Measurements from ENCODE around the gene WDR7.

Gene WDR7

DNA sequence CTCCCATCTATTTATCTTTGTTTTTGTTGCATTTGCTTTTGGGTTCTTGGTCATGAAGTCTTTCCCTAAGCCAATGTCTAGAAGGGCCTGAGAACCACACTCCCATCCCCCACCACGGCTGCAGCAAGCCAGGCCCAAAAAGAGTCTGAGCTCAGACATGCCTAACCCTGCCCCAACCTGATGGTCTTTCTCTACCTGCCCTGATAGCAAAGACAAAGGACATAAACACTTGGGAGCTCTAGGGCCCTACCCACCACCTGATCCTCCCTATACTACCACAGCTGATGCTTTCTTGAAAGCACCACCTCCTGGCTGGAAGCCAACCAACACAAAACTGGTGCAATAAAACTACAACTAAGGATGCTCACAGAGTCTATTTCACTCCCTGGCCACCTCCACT lies 233.4 kb downstream of the WDR7 start:
- Histone ChIP-seq H3K79me2 (ENCODE audit: insufficient read depth, low read depth) (no peaks in the 10 kb centered on the region), H3K4me2 (no peak overlapping the region), H3K4me3 (IDR thresholded peaks at IDR 0.05; ENCODE audit: insufficient read depth, low read depth, low read length) (no peak overlapping the region), H3K27me3 (ENCODE audit: insufficient read depth, low read depth) (no peaks in the 10 kb centered on the region), H2AFZ (ENCODE audit: low read depth) (no peak overlapping the region), H4K20me1 (ENCODE audit: insufficient read depth) (no peaks in the 10 kb centered on the region), H3K36me3 (ENCODE audit: insufficient read depth) (no peaks in the 10 kb centered on the region), H3K9ac (no peak overlapping the region), H3K27ac (no peak overlapping the region), H3K4me1 (ENCODE audit: low read depth, poor library complexity, severe bottlenecking) (peaks cover 26% of the 10 kb centered on the region)
- TF ChIP-seq, protein P1, sequence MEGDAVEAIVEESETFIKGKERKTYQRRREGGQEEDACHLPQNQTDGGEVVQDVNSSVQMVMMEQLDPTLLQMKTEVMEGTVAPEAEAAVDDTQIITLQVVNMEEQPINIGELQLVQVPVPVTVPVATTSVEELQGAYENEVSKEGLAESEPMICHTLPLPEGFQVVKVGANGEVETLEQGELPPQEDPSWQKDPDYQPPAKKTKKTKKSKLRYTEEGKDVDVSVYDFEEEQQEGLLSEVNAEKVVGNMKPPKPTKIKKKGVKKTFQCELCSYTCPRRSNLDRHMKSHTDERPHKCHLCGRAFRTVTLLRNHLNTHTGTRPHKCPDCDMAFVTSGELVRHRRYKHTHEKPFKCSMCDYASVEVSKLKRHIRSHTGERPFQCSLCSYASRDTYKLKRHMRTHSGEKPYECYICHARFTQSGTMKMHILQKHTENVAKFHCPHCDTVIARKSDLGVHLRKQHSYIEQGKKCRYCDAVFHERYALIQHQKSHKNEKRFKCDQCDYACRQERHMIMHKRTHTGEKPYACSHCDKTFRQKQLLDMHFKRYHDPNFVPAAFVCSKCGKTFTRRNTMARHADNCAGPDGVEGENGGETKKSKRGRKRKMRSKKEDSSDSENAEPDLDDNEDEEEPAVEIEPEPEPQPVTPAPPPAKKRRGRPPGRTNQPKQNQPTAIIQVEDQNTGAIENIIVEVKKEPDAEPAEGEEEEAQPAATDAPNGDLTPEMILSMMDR (conservative IDR thresholded peaks at IDR 0.05; ENCODE audit: low read depth, low read length) = no peak

GRCh38 chr18:56888978-56889377 lies 237.8 kb downstream of the WDR7 start:
- Histone ChIP-seq H3K27ac (no peak overlapping the region), H3K27me3 (ENCODE audit: insufficient read depth, low read depth) (no peaks in the 10 kb centered on the region), H3K9ac (no peak overlapping the region), H4K20me1 (ENCODE audit: insufficient read depth) (no peaks in the 10 kb centered on the region), H3K4me3 (IDR thresholded peaks at IDR 0.05; ENCODE audit: insufficient read depth, low read depth, low read length) (no peak overlapping the region), H3K4me2 (no peak overlapping the region), H2AFZ (ENCODE audit: low read depth) (no peak overlapping the region), H3K36me3 (ENCODE audit: insufficient read depth) (no peaks in the 10 kb centered on the region), H3K4me1 (ENCODE audit: low read depth, poor library complexity, severe bottlenecking) (peaks cover 17% of the 10 kb centered on the region), H3K79me2 (ENCODE audit: insufficient read depth, low read depth) (no peaks in the 10 kb centered on the region)
- TF ChIP-seq, protein P1 (conservative IDR thresholded peaks at IDR 0.05; ENCODE audit: low read depth, low read length) = no peak

DNA sequence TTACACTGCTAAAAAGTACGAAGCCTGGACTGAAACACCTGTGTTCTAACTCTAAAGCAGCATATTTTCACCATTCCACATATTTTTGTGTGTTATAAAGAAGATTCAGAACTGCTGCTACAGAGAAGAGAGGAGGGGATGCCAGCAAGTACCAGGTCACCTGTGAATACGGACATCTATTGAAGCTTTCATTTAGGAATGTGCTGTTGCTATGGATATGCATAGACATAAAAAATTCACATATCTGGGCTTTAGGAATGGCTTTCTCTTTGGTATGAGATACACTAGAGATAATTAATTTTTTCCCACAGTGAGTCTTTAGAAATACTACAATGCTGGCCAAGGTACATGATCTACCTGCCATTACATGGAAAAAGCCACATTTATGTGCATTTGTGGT lies 238.5 kb downstream of the WDR7 start:
- Histone ChIP-seq H3K27ac (no peak overlapping the region), H3K4me3 (IDR thresholded peaks at IDR 0.05; ENCODE audit: insufficient read depth, low read depth, low read length) (no peak overlapping the region), H3K27me3 (ENCODE audit: insufficient read depth, low read depth) (no peaks in the 10 kb centered on the region), H3K36me3 (ENCODE audit: insufficient read depth) (no peaks in the 10 kb centered on the region), H3K4me2 (no peak overlapping the region), H3K4me1 (ENCODE audit: low read depth, poor library complexity, severe bottlenecking) (peaks cover 17% of the 10 kb centered on the region), H4K20me1 (ENCODE audit: insufficient read depth) (no peaks in the 10 kb centered on the region), H3K9ac (no peak overlapping the region), H3K79me2 (ENCODE audit: insufficient read depth, low read depth) (no peaks in the 10 kb centered on the region), H2AFZ (ENCODE audit: low read depth) (no peak overlapping the region)
- TF ChIP-seq, protein P1 (conservative IDR thresholded peaks at IDR 0.05; ENCODE audit: low read depth, low read length) = no peak

DNA sequence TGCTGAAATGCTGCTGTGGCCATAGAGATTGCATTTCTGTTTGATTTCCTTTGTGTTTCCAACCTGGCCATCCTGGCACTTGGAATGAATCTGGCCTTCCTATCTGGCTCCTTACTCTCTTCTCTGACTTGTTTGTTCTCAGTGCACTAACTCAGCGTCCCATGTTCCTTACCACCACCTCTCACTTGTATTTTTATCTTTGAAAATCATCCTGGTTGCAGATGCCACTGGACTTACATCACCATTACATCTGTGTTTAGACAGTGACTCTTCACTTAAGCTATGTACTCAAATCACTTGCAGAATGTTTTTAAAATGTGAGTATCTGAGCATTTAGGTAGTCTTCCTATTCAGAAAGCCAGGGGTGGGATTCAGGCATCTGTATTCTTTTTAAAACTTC lies 239.5 kb downstream of the WDR7 start:
- no peaks in the 10 kb centered on the region for H4K20me1 ChIP-seq (ENCODE audit: insufficient read depth)
- no peak overlapping the region for H3K4me3 ChIP-seq (IDR thresholded peaks at IDR 0.05; ENCODE audit: insufficient read depth, low read depth, low read length)
- peak overlapping the region; percentile 4; the same call in 1 of the 2 replicates for H3K27ac ChIP-seq
- peak overlapping the region; percentile 17; the same call in 1 of the 2 replicates for H3K4me2 ChIP-seq
- TF ChIP-seq, protein P1 (conservative IDR thresholded peaks at IDR 0.05; ENCODE audit: low read depth, low read length) = no peak
- H2AFZ ChIP-seq (ENCODE audit: low read depth) = no peak overlapping the region
- no peak overlapping the region for H3K9ac ChIP-seq
- no peaks in the 10 kb centered on the region for H3K27me3 ChIP-seq (ENCODE audit: insufficient read depth, low read depth)
- peaks cover 17% of the 10 kb centered on the region for H3K4me1 ChIP-seq (ENCODE audit: low read depth, poor library complexity, severe bottlenecking)
- H3K79me2 ChIP-seq (ENCODE audit: insufficient read depth, low read depth) = no peaks in the 10 kb centered on the region
- no peaks in the 10 kb centered on the region for H3K36me3 ChIP-seq (ENCODE audit: insufficient read depth)
